NCI-H187 (cell line): ENCODE measurements around the gene NBAS.

Source experiments
- DNase-seq, 2 experiments: peaks; one replicate each; lab custom pipeline; 2025; lab: John Stamatoyannopoulos, UW

The NBAS gene

DNA sequence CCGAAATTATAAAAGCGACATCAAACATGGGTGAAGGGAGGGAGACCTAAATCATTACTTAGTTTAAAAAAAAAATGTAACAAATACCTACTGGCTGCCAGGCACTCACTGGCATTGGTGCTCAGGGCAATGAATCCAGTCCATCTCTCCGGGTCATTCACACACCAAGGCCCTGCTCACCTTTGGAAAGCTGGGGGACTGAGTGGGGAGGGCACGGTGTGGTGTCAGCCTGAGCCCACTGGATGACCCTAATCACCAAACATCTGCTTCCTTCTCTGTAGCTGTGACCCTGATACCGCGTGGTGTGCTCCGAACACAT, 30.2 kb upstream of the NBAS start:
- no peak for DNase-seq

DNA sequence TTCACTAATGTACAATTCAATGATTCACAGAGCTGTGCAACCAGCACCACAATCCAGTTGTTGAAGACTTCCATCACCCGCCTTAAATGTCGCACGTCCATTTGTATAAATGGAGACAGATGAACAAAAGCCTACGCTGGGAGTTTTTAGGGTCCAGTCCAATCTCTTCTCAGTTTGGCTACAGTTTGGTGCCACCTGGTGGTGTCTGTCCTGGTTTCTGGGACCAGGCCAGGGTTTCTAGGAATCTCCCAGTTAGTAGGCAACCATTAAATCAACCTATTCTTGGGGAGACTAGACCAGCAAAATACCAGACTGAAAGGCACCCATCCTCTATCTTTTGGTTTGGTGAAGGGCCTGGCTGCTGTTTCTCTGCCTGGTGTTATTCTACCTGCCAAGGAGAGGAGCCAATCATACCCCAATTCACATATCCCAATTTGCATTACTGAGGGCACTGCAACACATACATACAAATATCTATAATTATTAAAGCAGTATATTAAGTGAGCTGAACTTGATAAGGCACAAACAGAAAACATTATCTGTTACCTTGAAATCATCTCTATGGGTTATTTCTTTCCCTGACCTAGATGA, 27.3 kb upstream of the NBAS start:
- peak; percentile 37 to 55 for DNase-seq

DNA sequence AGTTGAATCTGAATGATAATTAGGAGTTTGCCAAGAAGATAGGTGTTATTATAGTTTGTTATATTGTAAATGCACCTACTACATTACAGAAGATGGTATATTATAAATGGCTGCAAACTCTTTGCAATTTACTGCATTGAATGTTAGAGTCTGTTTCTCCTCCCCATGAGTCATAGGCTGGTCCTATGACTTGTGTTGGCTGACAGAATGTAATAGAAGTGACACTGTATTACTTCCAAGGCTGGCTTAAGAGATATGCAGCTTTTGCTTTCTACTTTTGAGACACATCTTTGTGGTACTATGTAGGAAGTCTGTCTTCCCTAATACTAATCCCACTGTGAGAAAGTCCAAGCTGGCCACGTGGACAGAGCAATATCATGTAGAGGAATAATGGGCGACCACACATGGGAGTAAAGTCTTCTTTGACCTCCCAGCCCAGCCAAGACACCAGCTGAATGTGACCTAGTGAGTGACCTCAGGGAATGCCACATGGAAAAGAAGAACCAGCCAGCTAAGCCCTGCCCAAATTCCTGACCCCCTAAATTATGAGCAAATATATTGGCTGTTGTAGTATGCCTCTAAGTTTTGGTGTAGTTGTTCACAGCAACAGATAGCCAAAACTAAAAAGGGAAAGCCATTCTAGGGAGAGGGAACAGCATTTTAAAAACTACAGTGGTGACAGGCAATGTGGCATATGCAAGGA, 23.8 kb upstream of the NBAS start:
- DNase-seq: no peak

DNA sequence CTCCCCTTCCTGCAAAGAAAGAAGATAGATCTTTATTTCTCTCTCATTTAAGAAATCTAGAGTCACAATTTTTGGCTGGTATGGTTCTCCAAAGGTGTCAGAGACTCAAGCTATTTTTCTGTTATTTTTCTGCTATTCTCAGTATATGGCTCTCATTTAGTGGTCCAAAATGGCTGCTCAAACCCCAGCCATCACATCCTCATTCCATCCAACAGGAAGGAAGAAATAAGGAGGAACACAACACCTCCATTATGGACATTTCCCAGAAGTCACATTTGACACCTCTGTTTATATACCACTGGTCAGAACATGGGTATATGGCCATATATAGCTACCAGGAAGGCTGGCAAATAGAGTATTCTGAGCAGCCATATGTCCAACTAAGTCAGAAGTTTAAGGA, 23.2 kb upstream of the NBAS start:
- DNase-seq: no peak

DNA sequence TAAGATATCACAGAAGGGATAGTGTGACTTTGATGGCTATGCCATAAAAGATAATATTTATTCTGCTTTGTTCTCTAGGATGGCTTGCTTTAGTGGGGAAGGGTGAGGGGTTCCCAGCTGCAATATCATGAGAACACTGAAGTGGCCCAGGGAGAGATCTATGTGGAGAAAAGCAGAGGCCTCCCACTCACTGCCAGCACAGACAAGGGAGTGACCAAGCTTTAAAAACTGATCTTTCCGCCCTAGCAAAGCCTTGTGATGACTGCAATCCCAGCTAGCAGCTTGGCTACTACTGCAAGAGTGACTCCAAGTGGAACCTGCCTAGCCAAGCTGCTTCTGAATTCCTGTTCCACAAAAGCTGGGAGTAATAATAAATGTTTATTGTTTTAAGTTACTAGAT, 22.7 kb upstream of the NBAS start:
- DNase-seq: no peak

DNA sequence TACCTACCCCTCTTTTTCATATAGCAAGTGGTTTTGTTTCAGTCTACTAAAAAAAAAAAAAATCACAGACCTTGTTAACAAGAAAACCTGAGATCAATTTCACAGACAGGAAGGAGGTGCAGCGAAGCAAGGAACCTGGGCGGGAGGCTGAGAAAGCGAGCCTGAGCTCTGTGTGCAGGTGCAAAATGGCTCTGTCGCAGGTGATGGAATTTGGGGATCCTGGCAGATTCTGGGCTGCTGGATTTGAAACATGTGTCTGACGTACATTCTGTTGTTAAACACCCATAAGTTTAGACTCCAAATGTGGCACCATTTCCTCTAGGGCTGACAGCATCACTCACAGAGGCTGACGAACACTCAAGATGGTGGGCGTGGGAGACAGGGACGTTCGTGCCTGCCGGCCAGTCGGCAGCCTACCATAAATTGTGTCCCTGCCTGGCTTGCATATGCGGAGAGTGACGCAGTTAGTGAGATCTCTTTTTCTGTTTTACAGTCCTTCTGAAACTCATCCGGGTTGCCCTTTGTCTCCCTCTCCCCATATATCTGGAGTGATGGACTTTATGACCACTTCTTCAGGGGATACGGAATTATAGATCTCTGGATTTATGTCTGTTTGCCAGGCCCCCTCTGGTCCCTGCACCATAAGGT, 21.7 kb upstream of the NBAS start:
- no peak for DNase-seq

DNA sequence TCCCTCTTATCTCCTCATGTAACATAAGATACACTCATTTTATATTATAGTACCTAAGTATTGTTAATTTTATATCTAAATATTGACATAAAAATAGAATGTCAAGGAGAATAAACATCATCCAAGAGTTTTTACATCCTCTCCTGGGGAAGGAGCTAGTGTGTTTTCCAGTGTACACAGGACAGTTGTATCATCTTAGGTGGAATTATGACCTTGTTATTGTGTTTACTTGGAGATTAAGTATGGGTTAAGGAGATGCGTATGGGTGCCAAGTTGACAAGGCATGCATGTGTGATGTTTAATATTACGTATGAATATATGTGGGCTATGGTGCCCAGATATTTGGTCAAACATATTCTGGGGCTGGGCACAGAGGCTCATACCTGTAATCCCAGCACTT, 19.3 kb upstream of the NBAS start:
- no peak for DNase-seq

DNA sequence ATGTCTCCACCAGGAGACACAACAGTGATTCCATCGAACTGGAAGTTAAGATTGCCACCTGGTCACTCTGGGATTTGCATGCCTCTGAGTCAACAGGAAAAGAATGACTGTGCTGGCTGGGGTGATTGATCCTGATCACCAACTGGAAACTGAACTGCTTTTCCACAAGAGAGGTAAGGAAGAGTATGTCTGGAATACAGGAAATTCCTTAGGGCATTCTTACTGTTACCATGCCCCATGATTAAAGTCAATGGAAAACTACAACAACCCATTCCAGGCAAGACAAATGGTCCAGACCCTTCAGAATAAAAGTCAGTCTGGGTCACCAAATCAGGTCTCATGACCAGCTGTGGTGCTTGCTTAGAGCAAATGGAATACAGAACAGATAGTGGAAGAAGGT, 18.5 kb upstream of the NBAS start:
- DNase-seq: no peak

DNA sequence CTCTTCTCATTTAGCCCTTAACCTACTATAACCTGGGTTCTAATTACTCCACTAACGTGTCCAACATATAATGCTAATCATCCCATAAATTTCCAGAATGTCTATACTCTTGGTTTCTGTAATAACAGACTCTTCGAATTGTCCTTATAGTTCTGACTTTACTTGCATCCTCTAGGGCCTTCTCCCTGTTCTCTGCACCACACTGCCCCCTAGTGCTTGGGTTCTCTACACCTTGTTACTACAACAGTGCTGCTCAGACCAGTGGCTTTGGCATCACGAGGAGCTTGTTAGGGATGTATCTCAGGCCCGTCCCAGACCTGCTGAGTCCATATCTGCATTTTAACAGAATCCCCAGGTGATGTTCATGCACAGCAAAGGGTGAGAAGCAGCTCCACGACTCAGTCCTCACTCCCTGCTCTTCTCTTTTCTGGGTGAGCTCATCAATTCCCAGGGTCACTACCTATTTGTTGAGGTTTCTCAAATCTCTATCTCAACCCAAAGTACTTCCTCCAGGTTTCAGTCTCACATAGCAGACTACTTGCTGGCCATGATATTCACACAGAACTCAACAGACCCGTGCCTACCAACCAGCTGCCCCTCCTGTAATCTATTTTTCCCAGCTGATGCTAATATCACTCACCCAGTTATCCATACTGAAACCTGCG, 16.1 kb upstream of the NBAS start:
- peak; percentile 78 to 86 for DNase-seq

DNA sequence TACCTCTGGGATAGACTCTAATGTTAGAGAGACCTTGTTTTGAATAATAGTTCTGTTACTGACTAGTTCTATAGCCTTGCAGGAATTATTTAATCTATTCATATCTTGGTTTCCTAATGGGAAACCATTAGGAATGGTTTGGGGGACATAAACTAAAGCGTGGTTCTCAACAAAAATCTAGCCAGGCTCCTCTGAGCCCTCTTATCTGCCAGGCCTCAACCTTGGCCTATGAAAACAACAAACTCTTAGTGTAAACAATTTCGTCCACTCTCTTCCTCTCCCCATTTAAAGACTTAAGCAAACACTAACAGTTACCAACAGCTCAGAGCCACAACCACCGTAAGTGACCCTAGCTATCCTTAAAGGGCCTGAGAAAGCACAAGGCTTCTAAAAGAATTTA, 10.6 kb upstream of the NBAS start:
- DNase-seq: no peak

DNA sequence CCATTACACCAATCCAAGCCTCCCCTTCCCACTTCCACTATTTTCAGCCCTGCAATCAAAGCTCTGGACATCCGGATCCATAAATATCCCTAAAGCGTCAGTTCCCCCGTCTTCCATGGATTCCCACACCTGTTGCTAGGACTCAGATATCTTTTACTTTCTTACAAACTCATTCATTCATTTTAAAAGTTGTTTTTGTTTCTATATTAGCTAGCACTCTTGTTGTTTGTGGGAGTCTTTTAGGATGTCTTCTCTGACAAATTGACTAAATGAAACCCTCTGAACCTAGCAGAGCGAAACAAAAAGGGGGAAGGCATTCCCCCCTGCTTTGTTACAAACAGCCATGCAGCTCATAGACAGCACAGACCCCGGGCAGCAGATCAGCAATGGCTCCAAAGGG, 9.0 kb upstream of the NBAS start:
- no peak for DNase-seq

DNA sequence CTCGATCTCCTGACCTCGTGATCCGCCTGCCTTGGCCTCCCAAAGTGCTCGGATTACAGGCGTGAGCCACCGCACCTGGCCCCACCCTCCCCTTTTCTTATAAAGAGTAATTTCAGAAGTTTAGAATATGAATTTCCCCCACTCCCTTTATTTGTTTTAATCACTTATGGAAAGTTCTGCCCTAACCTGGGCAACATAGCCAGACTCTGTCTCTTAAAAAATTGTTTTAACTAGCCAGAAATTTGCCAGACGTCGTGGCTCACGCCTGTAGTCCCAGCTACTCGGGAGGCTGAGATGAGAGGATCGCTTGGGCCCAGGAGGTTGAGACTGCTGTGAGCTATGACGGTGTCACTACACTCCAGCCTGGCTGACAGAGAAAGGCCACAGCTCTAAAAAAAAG, 7.7 kb upstream of the NBAS start:
- no peak for DNase-seq

DNA sequence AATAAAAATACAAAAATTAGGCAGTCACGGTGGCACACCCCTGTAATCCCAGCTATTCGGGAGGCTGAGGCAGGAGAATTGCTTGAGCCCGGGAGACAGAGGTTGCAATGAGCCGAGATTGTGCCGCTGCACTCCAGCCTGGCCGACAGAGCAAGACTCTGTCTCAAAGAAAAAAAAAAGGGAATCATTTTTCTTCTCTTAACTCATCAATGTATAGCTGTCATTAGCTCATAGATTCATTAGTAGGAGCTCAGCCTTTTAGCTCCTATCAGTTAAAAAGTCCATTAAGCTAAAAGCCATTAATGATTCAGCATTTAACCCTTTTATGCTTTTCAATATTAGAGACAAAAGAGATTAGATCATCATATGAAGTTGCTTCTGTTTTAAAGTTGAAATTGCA, 5.8 kb upstream of the NBAS start:
- DNase-seq: no peak

DNA sequence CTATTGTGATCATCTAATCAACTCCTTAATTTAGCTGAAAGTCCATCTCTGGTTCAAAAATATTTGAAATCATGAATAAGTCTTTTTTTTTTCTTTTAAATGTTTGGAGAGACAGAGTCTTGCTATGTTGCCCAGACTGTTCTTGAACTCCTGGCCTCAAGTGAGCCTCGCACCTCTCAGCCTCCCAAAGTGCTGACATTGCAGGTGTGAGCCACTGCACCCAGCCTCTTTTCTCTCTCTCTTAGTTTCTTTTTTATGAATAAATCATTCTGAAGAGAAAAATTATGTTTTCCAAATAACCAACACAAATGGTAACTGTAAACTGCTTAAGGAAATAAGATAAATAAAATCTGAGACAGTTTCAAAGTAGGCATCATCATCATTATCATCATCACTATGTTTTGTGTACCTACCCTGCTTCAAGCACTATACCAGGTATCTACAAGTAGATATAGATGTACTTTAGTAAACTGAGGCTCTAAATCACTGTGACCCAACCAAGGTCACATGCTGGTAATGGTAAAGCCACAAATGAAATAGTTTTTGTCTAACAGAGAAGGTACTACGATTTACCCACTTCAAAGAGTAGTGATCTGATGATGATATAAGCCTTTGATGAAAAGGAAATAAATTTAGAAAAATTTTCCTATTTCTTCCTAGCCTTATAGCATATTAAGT, 5.0 kb upstream of the NBAS start:
- DNase-seq: no peak

DNA sequence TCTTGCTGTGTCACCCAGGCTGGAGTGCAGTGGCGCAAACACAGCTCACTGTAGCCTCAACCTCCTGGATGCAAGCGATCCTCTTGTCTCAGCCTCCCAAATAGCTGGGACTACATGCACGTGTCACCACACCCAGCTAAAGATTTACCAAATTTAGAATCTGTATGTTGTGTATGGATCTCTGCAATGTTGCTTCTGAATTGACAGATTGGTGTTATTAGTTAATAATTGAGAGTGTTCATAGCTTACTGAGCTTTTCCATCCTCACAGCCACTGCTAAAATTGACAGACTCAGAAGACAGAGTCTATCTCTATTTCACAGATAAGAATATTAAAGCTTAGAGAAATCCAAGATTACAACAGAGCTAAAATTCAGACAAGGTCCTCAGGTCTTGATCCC, 4.3 kb upstream of the NBAS start:
- no peak for DNase-seq

DNA sequence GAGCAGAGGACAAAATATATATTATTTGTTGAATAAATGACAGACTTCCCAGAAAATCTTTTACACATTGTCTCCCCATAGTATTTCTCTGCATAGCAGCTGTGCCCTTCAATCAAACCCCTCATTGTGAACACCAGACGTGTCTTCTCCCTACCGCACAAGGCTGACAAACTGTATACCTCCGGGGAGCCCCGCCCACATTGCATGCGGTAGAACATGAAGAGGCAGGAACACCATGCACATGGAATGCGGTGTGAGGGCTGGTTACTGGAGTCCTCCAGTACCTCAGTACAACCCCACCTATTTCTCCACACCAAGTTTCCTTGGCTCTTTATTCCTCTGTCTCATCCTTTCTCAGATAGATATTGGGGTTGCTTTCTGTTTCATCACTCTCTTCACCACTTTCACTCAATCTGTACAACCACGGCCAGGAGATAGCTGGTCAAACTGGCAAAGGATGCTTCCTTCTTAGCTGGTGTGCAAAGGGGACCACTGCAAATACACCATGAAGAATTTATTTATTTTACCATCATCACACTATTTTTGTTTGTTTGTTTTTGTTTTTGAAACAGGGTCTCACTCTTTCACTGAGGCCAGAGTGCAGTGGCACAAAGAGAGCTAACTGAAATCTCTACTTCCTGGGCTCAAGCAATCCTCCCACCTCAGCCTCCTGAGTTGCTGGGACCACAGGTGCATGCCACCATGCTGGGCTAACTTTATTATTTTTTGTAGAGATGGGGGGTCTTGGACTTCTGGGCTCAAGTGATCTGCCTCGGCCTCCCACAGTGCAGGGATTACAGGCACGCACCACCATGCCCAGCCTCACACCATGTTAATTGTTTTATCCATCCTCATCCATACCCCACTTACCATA, 2.3 kb upstream of the NBAS start:
- DNase-seq: no peak

DNA sequence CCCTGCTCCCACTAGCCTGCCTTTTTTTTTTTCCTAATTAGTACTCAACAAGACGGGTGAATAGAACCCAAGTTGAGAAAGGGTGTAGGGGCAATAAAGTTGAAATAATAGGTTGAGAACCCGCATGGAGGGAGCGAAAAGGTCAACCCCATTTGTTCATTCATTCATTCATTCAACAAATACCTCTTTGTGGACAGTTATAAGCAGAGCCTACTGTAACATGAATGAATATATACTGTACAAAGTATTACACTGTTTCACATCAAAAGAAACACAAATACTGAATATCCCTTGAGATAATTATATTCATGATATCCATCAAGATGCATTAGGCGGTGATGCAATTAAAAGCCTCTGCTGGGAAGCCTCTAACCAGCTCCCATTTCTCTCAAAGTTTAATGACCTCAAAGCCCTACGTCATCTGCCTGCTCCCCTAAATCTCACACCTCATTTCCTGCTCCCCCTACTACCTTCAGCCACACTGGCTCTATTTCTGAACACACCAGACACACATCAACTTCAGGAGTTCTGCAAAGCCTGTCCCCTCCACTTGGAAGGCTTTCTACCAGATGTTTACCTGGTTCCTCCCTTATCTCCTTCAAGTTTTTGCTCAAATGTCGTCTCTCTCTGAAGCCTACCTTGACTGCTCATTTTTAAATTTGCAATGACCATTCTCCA, 1.4 kb upstream of the NBAS start:
- DNase-seq: no peak

DNA sequence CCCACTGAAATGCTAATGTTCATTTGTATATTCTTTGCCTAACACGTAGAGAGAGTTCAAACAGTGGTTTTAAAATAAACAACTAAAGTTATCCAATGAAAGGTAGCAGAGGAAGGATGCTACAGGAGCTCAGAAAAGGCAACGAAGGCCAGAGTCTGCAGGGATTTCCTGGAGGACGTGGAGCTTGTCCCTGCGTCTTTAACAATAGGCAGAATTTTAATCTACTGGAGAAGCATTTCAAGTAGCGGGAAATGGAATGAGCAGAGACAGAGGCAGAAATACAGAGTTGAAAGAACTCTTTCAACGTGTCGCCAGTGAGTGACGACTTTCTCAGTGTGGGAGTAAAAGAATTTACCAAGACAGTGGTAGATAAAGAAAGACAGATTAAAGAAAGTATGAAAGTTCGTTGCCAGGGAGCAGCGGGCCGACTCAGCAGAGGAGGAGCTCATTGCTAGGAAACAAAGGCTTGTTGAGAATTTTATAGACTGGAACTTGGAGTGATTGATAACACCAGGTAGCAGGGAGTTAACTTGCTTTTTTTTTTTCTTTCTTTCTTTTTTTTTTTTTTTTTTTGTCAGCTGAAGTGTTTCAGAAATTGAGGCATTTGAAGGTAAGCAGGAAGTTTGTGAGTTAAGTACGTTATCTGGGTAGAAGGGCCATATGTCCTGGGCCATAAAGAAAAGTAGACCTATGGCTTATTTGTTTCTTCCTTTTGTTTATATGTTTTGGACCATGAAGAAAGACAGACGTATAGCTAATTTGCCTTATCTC, 625 bp upstream of the NBAS start:
- DNase-seq: peak; percentile 54 to 94

DNA sequence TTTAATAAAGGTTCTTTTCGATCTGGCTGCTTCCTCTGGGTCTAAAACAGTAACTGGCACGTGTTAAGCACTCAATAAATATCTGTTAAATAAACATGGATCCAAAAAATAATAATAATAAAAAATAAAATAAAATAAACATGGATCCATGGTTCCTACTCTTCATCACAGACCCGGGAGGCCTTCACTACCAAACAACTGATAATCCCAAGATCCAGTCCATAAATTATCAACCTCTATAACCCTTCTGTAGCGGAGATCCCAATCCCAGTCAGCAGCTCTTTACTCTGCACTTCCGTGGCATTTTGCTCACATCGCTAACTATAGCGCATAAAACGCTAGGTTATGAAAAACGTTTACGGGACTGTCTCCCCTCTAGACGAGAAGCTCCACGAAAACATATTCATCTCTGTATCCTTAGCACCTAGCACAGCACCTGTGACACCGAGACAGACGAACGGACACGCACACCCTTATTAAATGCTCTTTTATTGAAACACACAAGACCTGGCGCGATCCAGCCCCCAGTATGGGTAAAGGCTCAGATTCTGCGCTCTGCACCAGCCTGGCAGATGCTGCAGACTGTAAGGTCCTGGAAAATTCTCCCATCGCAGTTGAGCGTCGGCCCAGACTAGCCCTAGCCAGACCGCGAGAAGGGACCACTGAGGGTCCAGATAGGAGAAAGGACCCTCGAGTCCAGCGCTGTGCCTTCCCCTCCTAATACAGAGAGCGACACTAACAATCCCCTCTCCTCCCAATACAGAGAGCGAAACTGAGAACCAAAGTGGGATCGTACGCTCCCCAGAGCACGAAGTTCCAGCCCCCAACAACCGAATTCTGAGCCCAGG, 770 bp downstream of the NBAS start:
- DNase-seq: peak in 1 of 2 experiments; percentile 32
